Naive thymus-derived CD4-positive, alpha-beta T cell (primary cell): Measurements from ENCODE around the gene TMEM132D. TPM values are rescaled to one million over a fixed set of nuclear protein-coding genes. Genes with fewer than 3 reads are reported as not detected.

Experiments used
- ATAC-seq: fragments of 150-1000 bp; cut with Tn5 transposase; 2 replicates; pipeline ENCODE4 v1.10.0; 2021; ENCODE audit warnings: mild to moderate bottlenecking, moderate library complexity
- CTCF ChIA-PET: fragments of 350-600 bp; sonication (Branson Sonifier 250); formaldehyde crosslinking; loops from one replicate; lab custom pipeline; 2021; ENCODE audit warnings: antibody characterized with exemption; lab: Charles Lee
- POLR2A ChIA-PET: fragments of 350-600 bp; sonication (Branson Sonifier 250); formaldehyde crosslinking; loops from one replicate; lab custom pipeline; 2021; ENCODE audit warnings: antibody characterized with exemption, inconsistent platforms; lab: Charles Lee
- DNase-seq, 9 donors: peaks; one replicate each; pipeline versions ENCODE4 v3.0.0 to v3.0.0-alpha.2; 2020 to 2022; ENCODE audit warnings: mixed read lengths in 1 of 9
- H3K27ac ChIP-seq: one replicate; pipeline ENCODE4 v1.7.0; 2013; ENCODE audit warnings: mild to moderate bottlenecking, low read depth, low read length, moderate library complexity
- H3K27me3 ChIP-seq, 2 donors: one replicate each; pipeline ENCODE4 v1.7.0; 2013; ENCODE audit warnings: low read length in 2 of 2, mild to moderate bottlenecking in 2 of 2, moderate library complexity in 2 of 2; ENCODE audit not compliant: control insufficient read depth in 2 of 2, insufficient read depth in 2 of 2
- H3K36me3 ChIP-seq, 3 experiments: 1 replicate in 2 of 3; 2 replicates in 1 of 3; pipeline ENCODE4 v1.7.0; 2013; ENCODE audit warnings: low read length in 3 of 3, mild to moderate bottlenecking in 3 of 3, moderate library complexity in 1 of 3; ENCODE audit not compliant: insufficient read depth in 3 of 3, control insufficient read depth in 2 of 3
- H3K4me1 ChIP-seq, 2 donors: one replicate each; pipeline ENCODE4 v1.7.0; 2013; ENCODE audit warnings: low read length in 2 of 2, mild to moderate bottlenecking in 2 of 2, moderate library complexity in 1 of 2; ENCODE audit not compliant: control insufficient read depth in 2 of 2, insufficient read depth in 2 of 2
- H3K4me3 ChIP-seq: 2 replicates; pipeline ENCODE4 v1.7.0; 2013; ENCODE audit warnings: mild to moderate bottlenecking, low read length
- H3K9me3 ChIP-seq, 3 experiments: 1 replicate in 2 of 3; 2 replicates in 1 of 3; pipeline ENCODE4 v1.7.0; 2013; ENCODE audit warnings: low read length in 3 of 3; ENCODE audit not compliant: control insufficient read depth in 2 of 3
- H3K27ac Mint-ChIP-seq, 9 donors: one replicate each; pipeline ENCODE4 v1.8.0; 2020 to 2022; ENCODE audit warnings: mixed read lengths in 9 of 9, mild to moderate bottlenecking in 8 of 9, moderate library complexity in 5 of 9, inconsistent platforms in 2 of 9
- H3K27me3 Mint-ChIP-seq, 5 donors: one replicate each; pipeline ENCODE4 v1.8.0; 2021 to 2022; ENCODE audit warnings: mixed read lengths in 5 of 5, mild to moderate bottlenecking in 1 of 5
- H3K36me3 Mint-ChIP-seq, 5 donors: one replicate each; pipeline ENCODE4 v1.8.0; 2020 to 2022; ENCODE audit warnings: mixed read lengths in 5 of 5, mild to moderate bottlenecking in 3 of 5, inconsistent platforms in 1 of 5
- H3K4me1 Mint-ChIP-seq, 7 donors: one replicate each; pipeline ENCODE4 v1.8.0; 2020 to 2022; ENCODE audit warnings: mixed read lengths in 7 of 7, mild to moderate bottlenecking in 3 of 7, inconsistent platforms in 1 of 7
- H3K4me3 Mint-ChIP-seq, 10 donors: one replicate each; pipeline ENCODE4 v1.8.0; 2020 to 2022; ENCODE audit warnings: mild to moderate bottlenecking in 10 of 10, mixed read lengths in 10 of 10, moderate library complexity in 6 of 10, inconsistent platforms in 2 of 10
- H3K9me3 Mint-ChIP-seq, 11 donors: one replicate each; pipeline ENCODE4 v1.8.0; 2020 to 2022; ENCODE audit warnings: mixed read lengths in 11 of 11, mild to moderate bottlenecking in 4 of 11, inconsistent platforms in 1 of 11, moderate library complexity in 1 of 11
- intact Hi-C, 2 donors: fragments of 100-400 bp; cut with micrococcal nuclease; formaldehyde crosslinking; loops; one replicate each; pipeline ENCODE4 v1.15.1; 2023
- polyA plus RNA-seq, 2 donors: library from polyadenylated mRNA; unstranded; fragments of 300-500 nt; fragmentation: Illumina TruSeq; gene quantifications; one replicate each; pipeline ENCODE4 v1.2.3, GENCODE V29; 2021
- total RNA-seq, 6 experiments: library from RNA in 5 of 6; stranded (reverse) in 5 of 6; gene quantifications; 1 replicate in 5 of 6; 2 replicates in 1 of 6; pipeline ENCODE4 v1.2.3 and lab custom pipeline; 2021 to 2026

Gene TMEM132D
- total and polyA plus RNA-seq, 7 experiments from 2014 or later: not detected

DNA sequence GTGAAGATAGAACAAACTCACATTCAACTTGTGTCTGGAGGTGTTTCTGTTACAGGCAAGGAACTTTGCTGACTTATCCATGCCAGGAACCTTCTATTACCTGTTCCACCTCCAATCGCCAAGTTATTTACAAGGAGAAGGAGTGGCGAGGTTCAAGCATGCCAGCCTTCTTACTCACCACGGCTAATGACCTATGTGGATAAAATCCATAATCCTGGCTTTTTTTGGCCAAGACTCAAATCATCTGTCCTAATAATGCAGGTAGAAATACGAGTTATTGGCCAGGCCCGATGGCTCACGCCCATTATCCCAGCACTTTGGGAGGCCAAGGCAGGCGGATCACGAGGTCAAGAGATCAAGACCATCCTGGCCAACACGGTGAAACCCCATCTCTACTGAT is 241.6 kb downstream of the TMEM132D start:
- H3K27me3 ChIP-seq: no peaks in the 10 kb centered on the region
- H3K4me1 ChIP-seq: no peaks in the 10 kb centered on the region
- peaks cover 0 to 15% (median 5%) of the 10 kb centered on the region in 11 donors for H3K9me3 Mint-ChIP-seq
- no peaks in the 10 kb centered on the region for H3K4me1 Mint-ChIP-seq
- no peaks in the 10 kb centered on the region for H3K36me3 Mint-ChIP-seq
- H3K4me3 ChIP-seq: no peak overlapping the region
- no peak overlapping the region for H3K27ac ChIP-seq
- H3K27ac Mint-ChIP-seq: no peak overlapping the region
- no peak for ATAC-seq
- H3K27me3 Mint-ChIP-seq: no peaks in the 10 kb centered on the region
- no peak for DNase-seq
- POLR2A ChIA-PET: no interaction called here
- no peaks in the 10 kb centered on the region for H3K9me3 ChIP-seq
- intact Hi-C loops: no loop called here
- CTCF ChIA-PET: no interaction called here
- no peak overlapping the region for H3K4me3 Mint-ChIP-seq
- no peaks in the 10 kb centered on the region for H3K36me3 ChIP-seq

DNA sequence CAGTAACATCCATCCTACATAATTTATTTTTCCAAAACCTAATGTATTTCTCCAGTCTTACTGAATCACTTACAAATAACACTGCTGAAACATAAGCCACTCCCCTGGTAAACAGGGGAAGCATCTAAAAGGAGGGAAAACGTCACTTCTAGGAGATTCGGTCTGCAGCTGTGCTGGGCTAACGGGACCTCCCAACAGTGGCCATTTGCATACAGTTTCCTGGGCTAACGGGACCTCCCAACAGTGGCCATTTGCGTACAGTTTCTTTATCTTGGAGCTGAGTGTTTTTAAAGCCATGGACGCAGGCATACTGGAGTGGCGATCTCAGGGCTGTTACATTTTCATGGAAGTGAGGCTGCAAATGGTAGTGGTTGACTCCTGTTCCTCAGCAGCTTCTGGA is 242.9 kb downstream of the TMEM132D start:
- intact Hi-C loops: no loop called here
- H3K27ac Mint-ChIP-seq: no peak overlapping the region
- ATAC-seq (no peak), DNase-seq (no peak)
- Histone ChIP-seq H3K36me3 (no peaks in the 10 kb centered on the region), H3K9me3 (no peaks in the 10 kb centered on the region), H3K4me3 (no peak overlapping the region), H3K4me1 (no peaks in the 10 kb centered on the region), H3K27ac (no peak overlapping the region), H3K27me3 (no peaks in the 10 kb centered on the region)
- H3K4me1 Mint-ChIP-seq: no peaks in the 10 kb centered on the region
- peaks cover under 1 to 16% (median 3%) of the 10 kb centered on the region in 11 donors for H3K9me3 Mint-ChIP-seq
- H3K4me3 Mint-ChIP-seq: no peak overlapping the region
- ChIA-PET POLR2A (no interaction called here), CTCF (no interaction called here)
- peaks cover 0 to 3% (median 0%) of the 10 kb centered on the region in 5 donors for H3K27me3 Mint-ChIP-seq
- H3K36me3 Mint-ChIP-seq: no peaks in the 10 kb centered on the region

DNA sequence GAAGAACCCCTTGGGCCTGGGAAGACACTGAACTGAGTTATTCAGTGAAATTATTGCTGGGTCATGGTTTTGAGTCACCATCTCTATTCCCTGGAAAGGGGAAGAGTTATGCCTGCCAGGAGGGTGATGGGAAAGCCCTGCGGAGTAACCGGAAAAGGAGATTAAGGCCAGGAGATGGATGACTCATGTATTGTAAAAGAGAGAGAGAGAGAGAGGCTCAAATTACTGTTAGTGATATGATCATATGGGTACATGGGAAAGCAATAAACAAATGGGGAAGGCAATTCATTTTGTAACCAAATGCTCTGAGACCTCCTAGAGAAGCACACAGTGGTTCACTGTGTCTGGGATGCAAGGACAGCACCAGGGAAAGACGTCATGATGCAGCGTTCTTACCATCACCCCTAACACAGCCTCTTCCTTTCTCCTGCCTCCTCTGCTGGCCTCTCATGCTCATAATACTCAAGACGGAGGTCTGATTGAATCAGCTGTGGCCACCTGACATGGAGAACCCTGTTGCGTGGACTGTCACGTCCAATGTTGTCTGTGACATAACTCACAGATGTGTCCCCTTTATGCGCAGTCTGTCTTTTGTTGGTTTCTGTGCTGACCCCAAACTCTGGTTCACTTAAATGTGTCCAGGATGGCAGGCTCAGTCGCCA is 243.7 kb downstream of the TMEM132D start:
- Mint-ChIP-seq H3K4me3 (no peak overlapping the region), H3K27ac (no peak overlapping the region), H3K4me1 (no peaks in the 10 kb centered on the region), H3K27me3 (peaks cover 0 to 6% (median 0%) of the 10 kb centered on the region in 5 donors), H3K9me3 (peaks cover 0 to 17% (median 4%) of the 10 kb centered on the region in 11 donors), H3K36me3 (no peaks in the 10 kb centered on the region)
- no peak for DNase-seq
- ChIA-PET POLR2A (no interaction called here), CTCF (no interaction called here)
- ATAC-seq: no peak
- intact Hi-C loops: no loop called here
- no peak overlapping the region for H3K4me3 ChIP-seq
- H3K36me3 ChIP-seq: no peaks in the 10 kb centered on the region
- H3K9me3 ChIP-seq: no peaks in the 10 kb centered on the region
- H3K4me1 ChIP-seq: no peaks in the 10 kb centered on the region
- no peaks in the 10 kb centered on the region for H3K27me3 ChIP-seq
- no peak overlapping the region for H3K27ac ChIP-seq

DNA sequence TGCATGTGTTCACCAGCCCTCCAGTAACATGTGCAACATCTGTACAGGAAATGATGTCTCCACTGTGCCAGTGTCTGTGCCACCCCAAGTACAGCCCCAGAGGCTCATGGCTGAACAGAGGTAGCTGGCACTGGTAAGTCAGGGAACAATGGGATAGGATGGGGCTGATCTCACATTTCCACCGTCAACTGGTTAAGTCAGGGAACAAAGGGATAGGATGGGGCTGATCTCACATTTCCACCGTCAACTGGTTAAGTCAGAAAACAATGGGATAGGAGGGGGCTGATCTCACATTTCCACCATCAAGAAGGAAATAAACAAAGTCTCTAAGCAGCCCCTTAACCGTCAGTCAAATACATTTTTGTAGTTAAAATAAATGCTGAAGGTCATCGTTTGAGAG is 246.6 kb downstream of the TMEM132D start:
- Histone ChIP-seq H3K27me3 (no peaks in the 10 kb centered on the region), H3K9me3 (no peaks in the 10 kb centered on the region), H3K27ac (no peak overlapping the region), H3K4me1 (no peaks in the 10 kb centered on the region), H3K36me3 (no peaks in the 10 kb centered on the region), H3K4me3 (no peak overlapping the region)
- DNase-seq (no peak), ATAC-seq (no peak)
- intact Hi-C loops: no loop called here
- H3K9me3 Mint-ChIP-seq: peaks cover 0 to 21% (median 4%) of the 10 kb centered on the region in 11 donors
- no peaks in the 10 kb centered on the region for H3K4me1 Mint-ChIP-seq
- ChIA-PET POLR2A (no interaction called here), CTCF (no interaction called here)
- H3K27me3 Mint-ChIP-seq: peaks cover 0 to 6% (median 0%) of the 10 kb centered on the region in 5 donors
- H3K27ac Mint-ChIP-seq: no peak overlapping the region
- H3K36me3 Mint-ChIP-seq: no peaks in the 10 kb centered on the region
- no peak overlapping the region for H3K4me3 Mint-ChIP-seq

- Histone ChIP-seq H3K4me1 (no peaks in the 10 kb centered on the region), H3K36me3 (no peaks in the 10 kb centered on the region), H3K9me3 (no peaks in the 10 kb centered on the region), H3K27ac (no peak overlapping the region), H3K4me3 (no peak overlapping the region), H3K27me3 (no peaks in the 10 kb centered on the region)
- H3K27ac Mint-ChIP-seq: no peak overlapping the region
- ATAC-seq: no peak
- ChIA-PET POLR2A (no interaction called here), CTCF (no interaction called here)
- intact Hi-C loops: no loop called here
- no peak overlapping the region for H3K4me3 Mint-ChIP-seq
- H3K9me3 Mint-ChIP-seq: peaks cover 0 to 20% (median 9%) of the 10 kb centered on the region in 11 donors
- no peaks in the 10 kb centered on the region for H3K4me1 Mint-ChIP-seq
- H3K36me3 Mint-ChIP-seq: no peaks in the 10 kb centered on the region
- H3K27me3 Mint-ChIP-seq: peaks cover 0 to 6% (median 0%) of the 10 kb centered on the region in 5 donors
- no peak for DNase-seq
Observed at GRCh38 chr12:129651951-129652350, 251.9 kb downstream of the TMEM132D start.

DNA sequence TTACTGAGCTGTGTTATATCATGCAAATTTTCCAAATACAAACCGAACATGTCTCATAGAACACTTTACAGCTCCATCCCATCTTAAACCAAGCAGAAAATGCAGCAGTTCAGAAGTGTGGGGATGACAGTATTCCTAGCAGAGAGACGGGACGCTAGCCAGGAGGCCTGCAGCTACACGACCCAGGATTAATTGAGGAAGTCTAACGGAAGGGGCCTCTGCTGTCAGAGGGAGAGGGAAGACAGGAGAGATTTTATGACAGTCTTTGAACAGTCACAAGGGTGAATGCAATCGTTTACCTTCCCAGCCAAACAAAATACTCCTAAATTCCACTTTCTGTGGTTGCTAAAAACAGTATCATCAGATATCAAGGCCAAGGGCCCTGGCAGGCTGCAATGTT is 261.9 kb downstream of the TMEM132D start:
- CTCF ChIA-PET: no interaction called here

GRCh38 chr12:129635021-129635685 is 268.7 kb downstream of the TMEM132D start:
- peaks cover 0 to 6% (median 3%) of the 10 kb centered on the region in 5 donors for H3K27me3 Mint-ChIP-seq
- DNase-seq (no peak), ATAC-seq (no peak)
- H3K27ac Mint-ChIP-seq: no peak overlapping the region
- no peaks in the 10 kb centered on the region for H3K9me3 ChIP-seq
- no peaks in the 10 kb centered on the region for H3K36me3 ChIP-seq
- ChIA-PET POLR2A (no interaction called here), CTCF (no interaction called here)
- no peak overlapping the region for H3K4me3 ChIP-seq
- no peaks in the 10 kb centered on the region for H3K4me1 Mint-ChIP-seq
- intact Hi-C loops: no loop called here
- no peaks in the 10 kb centered on the region for H3K36me3 Mint-ChIP-seq
- H3K27me3 ChIP-seq: no peaks in the 10 kb centered on the region
- no peaks in the 10 kb centered on the region for H3K4me1 ChIP-seq
- H3K9me3 Mint-ChIP-seq: peaks cover 0 to 6% (median 2%) of the 10 kb centered on the region in 11 donors
- H3K27ac ChIP-seq: no peak overlapping the region
- no peak overlapping the region for H3K4me3 Mint-ChIP-seq

More for the DNA sequence above, 261.9 kb downstream of the TMEM132D start:
- no peaks in the 10 kb centered on the region for H3K4me1 ChIP-seq
- Mint-ChIP-seq H3K27ac (no peak overlapping the region), H3K4me3 (no peak overlapping the region), H3K4me1 (no peaks in the 10 kb centered on the region), H3K36me3 (peaks cover 0 to 2% (median 0%) of the 10 kb centered on the region in 5 donors), H3K9me3 (peaks cover 0 to 12% (median 4%) of the 10 kb centered on the region in 11 donors), H3K27me3 (no peaks in the 10 kb centered on the region)
- H3K4me3 ChIP-seq: no peak overlapping the region
- POLR2A ChIA-PET: no interaction called here
- DNase-seq: no peak
- H3K27me3 ChIP-seq: no peaks in the 10 kb centered on the region
- H3K36me3 ChIP-seq: no peaks in the 10 kb centered on the region
- ATAC-seq: no peak
- intact Hi-C loops: no loop called here
- no peak overlapping the region for H3K27ac ChIP-seq
- no peaks in the 10 kb centered on the region for H3K9me3 ChIP-seq
